ENCODE data around the gene NR2C2AP.

- no peak for TF ChIP-seq CTCF (IDR thresholded peaks at IDR 0.05)
- no peak for TF ChIP-seq ZFX (IDR thresholded peaks at IDR 0.05; ENCODE audit: borderline replicate concordance)
Observed at GRCh38 chr19:19207637-19208572, 4.7 kb upstream of the NR2C2AP start.
